Right atrium auricular region (tissue), 2 donors: ENCODE results near the gene KLHDC9. TPM values are rescaled to one million over a fixed set of nuclear protein-coding genes. Genes with fewer than 3 reads are reported as not detected.
A peak's percentile ranks its signal among the peaks of the same experiment; 100 is the strongest.

Experiments
- DNase-seq: peaks from one replicate; pipeline ENCODE4 v3.0.0-alpha.2; 2019; ENCODE audit warnings: low spot score
- H3K27ac ChIP-seq, 2 donors: fragments of 200-600 bp; sonication (generic); 1 replicate in 1 of 2; 2 replicates in 1 of 2; pipeline ENCODE4 v1.5.1; 2016 to 2019
- H3K27me3 ChIP-seq, 2 donors: fragments of 200-600 bp; sonication (generic); one replicate each; pipeline versions ENCODE4 v1.5.1 to v1.6.0; 2017 to 2019
- H3K36me3 ChIP-seq: fragments of 200-600 bp; sonication (generic); one replicate; pipeline ENCODE4 v1.5.1; 2016
- H3K4me1 ChIP-seq, 2 donors: fragments of 200-600 bp; sonication (generic); one replicate each; pipeline versions ENCODE4 v1.5.1 to v1.6.0; 2017 to 2019
- H3K4me3 ChIP-seq, 2 donors: fragments of 200-600 bp; sonication (generic); 1 replicate in 1 of 2; 2 replicates in 1 of 2; pipeline ENCODE4 v1.5.1; 2017 to 2019; ENCODE audit warnings: mild to moderate bottlenecking in 1 of 2, moderate library complexity in 1 of 2
- H3K9me3 ChIP-seq, 2 donors: fragments of 200-600 bp; sonication (generic); one replicate each; pipeline ENCODE4 v1.5.1; 2019
- CTCF ChIP-seq, 2 donors: fragments of 200-600 bp; sonication (generic); IDR thresholded peaks; one replicate each; pipeline ENCODE4 v1.5.1; 2019; ENCODE audit warnings: antibody characterized with exemption in 2 of 2
- total RNA-seq, 2 donors: library from RNA; depleted of rRNA; stranded (reverse); fragments of >200 nt; gene quantifications; one replicate each; pipeline ENCODE4 v1.1.0, GENCODE V29; 2016

KLHDC9 gene
- total RNA-seq, 2 donors from 2014 or later: 2.9 to 7.8 TPM

- Histone ChIP-seq H3K9me3 (no peaks in the 10 kb centered on the region), H3K27ac (peak overlapping the region; percentile 30 to 35), H3K36me3 (no peaks in the 10 kb centered on the region), H3K4me1 (no peaks in the 10 kb centered on the region), H3K27me3 (no peaks in the 10 kb centered on the region), H3K4me3 (peak overlapping the region; percentile 10 to 37)
- no peak for DNase-seq
- no peak for TF ChIP-seq CTCF (IDR thresholded peaks at IDR 0.05)
These were observed 28.9 kb upstream of the KLHDC9 start for GRCh38 chr1:161069241-161069640.

GRCh38 chr1:161069731-161070270 lies 28.4 kb upstream of the KLHDC9 start, which contains the start of gene ARHGAP30:
ARHGAP30 (minus strand) TSS chr1:161069891; CDS start chr1:161069624, 267 bp downstream.
- Histone ChIP-seq H3K4me3 (peak within 1 kb of the TSS; percentile 10 to 37), H3K36me3 (no peaks in the 10 kb centered on the region), H3K4me1 (no peaks in the 10 kb centered on the region), H3K9me3 (no peaks in the 10 kb centered on the region), H3K27ac (peak within 1 kb of the TSS; percentile 30 to 35), H3K27me3 (no peaks in the 10 kb centered on the region)
- no peak for TF ChIP-seq CTCF (IDR thresholded peaks at IDR 0.05)
- DNase-seq: peak; percentile 71

- no peak for DNase-seq
- H3K4me3 ChIP-seq: no peak overlapping the region
- H3K36me3 ChIP-seq: no peaks in the 10 kb centered on the region
- no peak for TF ChIP-seq CTCF (IDR thresholded peaks at IDR 0.05)
- no peaks in the 10 kb centered on the region for H3K9me3 ChIP-seq
- no peak overlapping the region for H3K27ac ChIP-seq
- no peaks in the 10 kb centered on the region for H3K4me1 ChIP-seq
- H3K27me3 ChIP-seq: no peaks in the 10 kb centered on the region
These were observed 27.4 kb upstream of the KLHDC9 start for GRCh38 chr1:161070761-161071160.

GRCh38 chr1:161071886-161072371 lies 26.2 kb upstream of the KLHDC9 start:
- peak; percentile 77 for DNase-seq

GRCh38 chr1:161072751-161073449 lies 25.3 kb upstream of the KLHDC9 start:
- no peak for TF ChIP-seq CTCF (IDR thresholded peaks at IDR 0.05)
- no peaks in the 10 kb centered on the region for H3K4me1 ChIP-seq
- H3K9me3 ChIP-seq: no peaks in the 10 kb centered on the region
- no peaks in the 10 kb centered on the region for H3K27me3 ChIP-seq
- no peaks in the 10 kb centered on the region for H3K36me3 ChIP-seq
- H3K27ac ChIP-seq: no peak overlapping the region
- H3K4me3 ChIP-seq: no peak overlapping the region
- DNase-seq: no peak

More at GRCh38 chr1:161071886-161072371, 26.2 kb upstream of the KLHDC9 start:
- no peak overlapping the region for H3K27ac ChIP-seq
- no peaks in the 10 kb centered on the region for H3K36me3 ChIP-seq
- no peaks in the 10 kb centered on the region for H3K4me1 ChIP-seq
- H3K9me3 ChIP-seq: no peaks in the 10 kb centered on the region
- peak in 1 of 2 donors; percentile 57 for TF ChIP-seq CTCF (IDR thresholded peaks at IDR 0.05)
- H3K4me3 ChIP-seq: no peak overlapping the region
- no peaks in the 10 kb centered on the region for H3K27me3 ChIP-seq
